SIG-M5 treated with dmso at 0.1 percent for 504 hours (cell line): Measurements from ENCODE around the gene TSFM.
A peak's percentile ranks its signal among the peaks of the same experiment; 100 is the strongest.
"Not testable (repeated sequence)": the region's sequence is repeated elsewhere in the genome, so short reads cannot be mapped to it uniquely, and the experiment has no call there.

Experiments used
- DNase-seq: peaks from one replicate; lab custom pipeline; 2025; ENCODE audit not compliant: unreplicated experiment; lab: John Stamatoyannopoulos, UW

Gene TSFM

GRCh38 chr12:57813971-57814772 is 31.6 kb downstream of the TSFM start:
- DNase-seq = no peak

GRCh38 chr12:57815177-57816000 is 32.8 kb downstream of the TSFM start:
- no peak for DNase-seq

GRCh38 chr12:57816001-57816854 is 33.6 kb downstream of the TSFM start:
- no peak for DNase-seq

DNA sequence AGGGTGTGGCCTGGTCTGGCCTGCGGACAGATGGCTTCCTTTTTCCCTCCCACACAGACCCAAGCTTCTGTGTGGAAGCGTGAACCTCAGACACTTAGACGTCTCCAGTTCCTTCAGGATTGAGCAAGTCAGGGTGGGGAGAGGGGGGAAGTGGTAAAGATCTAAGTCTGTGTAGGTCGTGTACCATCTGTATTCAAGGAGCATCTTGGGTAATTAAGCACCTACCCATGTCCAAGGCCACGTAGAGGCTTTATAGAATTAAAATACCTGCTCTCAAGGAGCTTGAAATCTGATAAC is 34.2 kb downstream of the TSFM start:
- peak; percentile 88 for DNase-seq

DNA sequence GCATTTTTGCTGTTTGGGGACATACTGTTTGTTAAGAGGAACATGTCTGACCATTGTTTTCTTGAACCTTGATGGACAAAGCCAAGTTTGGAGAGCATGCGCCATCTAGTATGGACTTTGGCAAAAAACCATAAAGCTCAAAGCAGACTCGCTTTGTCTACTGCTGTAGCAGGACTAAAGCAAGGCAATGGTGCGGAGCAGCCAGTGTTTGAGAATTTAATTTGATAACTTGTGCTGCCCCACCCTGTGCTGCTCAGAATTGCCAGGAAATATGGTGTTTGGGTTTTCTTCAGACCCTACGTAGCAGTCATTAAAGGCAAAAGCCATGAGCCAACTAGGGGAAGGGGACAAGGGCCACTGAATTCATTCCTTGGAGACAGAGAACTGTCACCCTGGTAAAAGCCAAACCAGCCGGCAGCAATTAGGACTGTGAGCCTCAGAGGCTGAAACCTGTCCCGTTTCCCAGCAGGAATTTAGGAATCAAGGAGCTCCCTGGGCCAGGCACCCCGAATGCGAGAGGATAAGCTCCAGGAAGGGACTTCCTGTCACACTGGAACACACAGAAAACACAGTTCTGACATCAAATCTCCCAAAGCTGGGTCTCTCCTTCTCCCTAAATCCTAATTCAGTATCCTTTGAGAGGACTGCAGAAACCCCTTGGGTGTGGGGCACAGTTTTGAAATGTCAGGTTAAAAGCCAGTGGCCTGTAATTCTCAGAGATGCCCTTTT is 34.8 kb downstream of the TSFM start:
- no peak for DNase-seq

- DNase-seq = not testable (repeated sequence)
Measured at GRCh38 chr12:57817990-57818331, 35.4 kb downstream of the TSFM start.

DNA sequence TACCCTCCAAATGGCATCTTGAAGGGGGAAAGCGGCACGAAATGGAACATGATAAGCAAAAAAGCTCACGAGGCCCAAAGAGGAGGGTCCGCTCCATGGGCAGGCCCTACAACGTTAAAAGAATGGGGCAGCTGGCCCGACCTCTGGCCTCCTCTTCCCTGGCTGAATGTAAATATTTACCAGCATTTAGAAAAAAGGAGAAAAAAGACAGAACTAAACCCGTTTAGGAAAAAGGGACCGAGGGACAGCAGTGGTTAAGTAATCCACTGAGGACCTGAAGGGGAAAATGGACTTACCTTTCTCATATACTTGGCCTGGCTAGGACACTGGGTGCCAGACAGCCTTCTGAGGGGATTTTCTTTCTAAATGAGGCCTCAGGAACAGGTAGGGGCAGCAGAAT is 37.5 kb downstream of the TSFM start:
- DNase-seq = not testable (repeated sequence)

DNA sequence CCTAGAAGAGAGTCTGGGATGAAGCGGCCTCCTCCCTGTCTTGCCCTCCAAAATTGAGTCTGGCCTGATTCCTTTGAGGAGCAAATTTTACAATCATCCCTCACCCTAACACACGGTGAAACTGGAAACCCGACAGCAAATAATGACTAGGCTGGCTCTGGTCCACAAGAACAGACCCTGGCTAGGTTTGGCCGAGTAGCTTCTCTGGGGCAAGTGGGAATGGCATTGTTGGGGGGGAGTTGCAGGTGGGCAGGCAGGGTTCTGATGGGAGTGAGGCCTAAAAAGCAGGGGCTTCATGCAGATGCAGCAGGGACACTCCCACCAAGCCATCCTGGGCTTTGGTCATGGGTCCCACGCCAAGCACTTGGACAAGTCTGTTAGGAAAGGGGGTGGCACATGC is 38.4 kb downstream of the TSFM start:
- not testable (repeated sequence) for DNase-seq

DNA sequence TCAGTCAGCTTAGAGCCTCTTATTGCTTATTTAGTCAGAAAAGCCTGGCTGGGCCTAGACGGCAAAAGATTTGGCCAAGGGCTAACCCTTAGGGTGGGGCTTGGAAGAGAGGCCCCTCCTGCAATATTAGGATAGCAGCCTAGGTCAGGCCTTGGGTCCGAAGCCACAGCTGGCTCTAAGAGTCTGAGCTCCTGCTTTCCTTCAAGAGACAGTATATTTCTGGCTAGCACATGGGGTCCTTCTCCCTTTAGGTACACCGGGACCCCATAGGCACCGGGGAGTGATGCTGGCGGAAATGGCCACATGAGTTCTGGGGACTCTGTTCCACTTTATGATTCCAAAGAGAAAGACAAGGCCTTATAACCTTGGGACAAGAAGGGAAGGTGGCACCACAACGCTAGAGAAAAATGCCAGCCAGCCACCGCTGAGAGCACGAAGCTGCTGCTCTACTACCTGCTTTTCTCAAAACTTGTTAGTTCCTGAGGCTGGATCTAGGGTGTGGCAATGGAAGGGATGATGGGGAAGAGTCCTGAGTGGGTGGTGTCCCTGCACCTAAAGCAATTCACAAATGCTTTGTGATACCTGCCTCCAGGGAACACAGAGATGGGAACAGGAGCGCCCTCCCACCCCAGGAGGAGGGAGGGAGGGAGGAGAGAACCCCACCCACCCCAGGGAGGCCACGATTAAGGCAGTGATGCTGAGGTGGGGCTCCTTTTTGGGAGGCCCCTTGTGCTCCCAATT is 39.1 kb downstream of the TSFM start:
- DNase-seq = no peak

- no peak for DNase-seq
Measured at GRCh38 chr12:57822392-57823130, 40.0 kb downstream of the TSFM start.

DNA sequence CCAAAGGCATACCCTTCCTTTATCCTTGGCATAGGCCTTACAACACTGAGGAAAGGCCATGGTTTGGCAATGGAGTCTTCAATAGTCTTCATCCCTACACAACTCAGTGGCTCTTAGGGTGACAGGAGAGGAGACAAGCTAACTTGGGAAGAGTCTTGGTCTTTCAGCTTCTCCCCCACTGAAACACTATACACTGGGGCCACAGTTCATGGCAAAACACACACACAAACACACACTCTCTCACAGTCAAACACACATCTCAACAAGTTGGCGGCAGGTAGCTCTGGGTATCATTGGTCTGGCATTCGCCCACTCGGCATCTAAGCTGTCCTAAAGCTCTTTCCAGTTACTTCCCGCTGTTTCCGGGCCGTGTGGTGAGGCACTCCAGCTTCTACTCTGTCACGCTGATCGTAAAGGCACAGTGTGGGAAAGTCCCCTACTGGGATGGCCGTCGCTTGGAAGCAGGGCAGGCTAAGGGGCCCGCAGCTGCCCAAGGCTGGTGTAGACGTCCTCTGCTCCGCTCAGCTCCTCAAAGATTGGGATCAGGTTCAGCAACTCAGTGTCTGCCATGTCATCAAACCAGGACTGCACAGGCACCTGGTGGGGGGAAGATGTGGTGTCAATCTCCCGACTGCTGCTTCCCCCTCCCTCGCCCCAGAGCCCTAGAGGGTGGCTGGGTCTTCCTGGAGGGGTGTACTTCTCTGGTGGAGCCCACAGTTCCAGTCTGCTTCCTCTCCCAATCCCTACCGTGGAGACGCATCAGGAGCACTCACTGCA is 40.7 kb downstream of the TSFM start:
- no peak for DNase-seq

DNA sequence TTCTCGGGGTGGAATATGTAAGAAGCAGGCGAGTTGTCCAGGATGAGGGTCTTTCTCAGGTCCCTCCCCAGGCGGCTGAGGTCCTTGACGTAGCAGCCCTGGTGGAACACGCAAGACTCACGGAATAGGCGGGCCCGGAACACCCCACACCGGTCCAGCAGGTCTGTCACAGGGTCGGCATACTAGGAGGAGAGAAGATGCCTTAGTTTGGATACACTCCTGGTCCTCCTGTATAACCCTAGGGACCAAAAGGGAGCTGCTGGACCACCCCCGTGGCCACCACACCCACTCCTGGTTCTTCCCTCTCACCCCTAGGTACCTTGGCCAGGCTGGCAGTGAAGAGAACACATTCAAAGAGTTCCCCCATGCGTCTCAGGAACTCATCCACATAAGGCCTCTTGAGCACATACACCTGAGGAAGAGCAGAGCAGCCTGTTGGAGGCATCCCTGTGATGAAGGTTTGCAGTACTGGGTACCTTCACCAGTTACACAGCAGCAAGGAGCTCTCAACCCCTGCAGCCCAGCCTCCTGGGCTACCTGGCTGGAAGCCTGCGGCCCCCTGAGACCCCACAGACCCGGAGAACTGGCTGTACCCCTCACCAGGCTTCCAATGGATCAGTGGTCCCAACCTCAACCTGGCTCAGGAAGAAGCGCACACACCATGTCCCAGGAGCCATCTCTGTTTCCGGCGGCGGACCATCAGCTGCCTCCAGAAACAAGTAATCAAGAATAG is 41.5 kb downstream of the TSFM start:
- no peak for DNase-seq

GRCh38 chr12:57825451-57825850 is 42.9 kb downstream of the TSFM start:
- DNase-seq = no peak

GRCh38 chr12:57826400-57826799 is 43.8 kb downstream of the TSFM start:
- no peak for DNase-seq

DNA sequence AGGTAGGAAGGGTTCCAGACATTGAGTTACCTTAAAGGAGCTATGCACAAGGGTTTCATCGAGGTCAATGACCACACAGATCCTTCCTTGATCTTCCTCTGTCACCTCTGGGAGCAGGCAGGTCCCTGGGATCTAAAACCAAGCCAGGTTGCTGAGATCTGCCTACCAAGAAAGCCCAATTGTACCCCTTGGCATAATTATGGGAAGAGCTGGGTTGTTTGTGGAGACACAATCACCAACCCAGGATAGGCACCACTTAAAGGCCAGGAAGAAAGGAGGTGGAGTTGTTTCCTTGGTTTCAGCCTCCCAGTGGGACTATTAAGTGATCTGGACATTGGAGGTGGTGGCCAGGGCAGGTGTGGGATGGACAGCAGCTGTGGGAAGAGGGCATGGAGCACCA is 44.4 kb downstream of the TSFM start:
- no peak for DNase-seq

DNA sequence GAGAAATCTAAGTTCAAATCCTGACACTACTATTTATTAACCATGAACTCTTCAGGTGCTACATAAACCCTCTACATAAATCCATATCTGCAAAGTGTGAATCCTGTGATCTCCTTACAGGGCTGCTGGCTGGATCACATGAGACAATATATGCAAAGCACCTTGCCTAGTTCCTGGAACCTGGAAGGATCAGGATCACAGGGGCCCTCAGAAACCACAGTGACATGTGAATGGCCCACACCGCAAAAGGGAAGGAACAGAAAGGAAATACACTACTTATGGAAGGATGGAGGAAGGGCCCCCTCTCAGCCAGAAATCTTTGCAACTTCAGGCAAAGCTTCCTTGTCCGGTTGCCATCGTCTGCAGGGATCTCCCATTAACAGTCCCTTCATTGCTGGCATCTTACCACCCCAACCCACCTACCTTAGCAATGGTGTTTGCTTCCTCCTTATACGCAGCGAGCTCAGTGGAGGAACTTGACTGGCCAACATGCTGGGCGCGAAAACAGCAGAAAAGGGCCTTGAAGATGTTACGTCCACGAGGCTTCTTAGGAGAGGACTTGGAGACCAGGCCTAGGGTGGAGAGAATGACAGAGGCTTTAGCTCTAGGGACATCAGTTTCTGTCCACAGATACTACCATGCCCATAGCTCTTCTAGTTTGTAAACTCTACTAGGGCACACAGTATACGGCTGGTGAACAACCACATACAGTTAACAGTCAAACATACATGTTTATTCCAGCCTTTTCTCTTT is 46.6 kb downstream of the TSFM start:
- DNase-seq = no peak

DNA sequence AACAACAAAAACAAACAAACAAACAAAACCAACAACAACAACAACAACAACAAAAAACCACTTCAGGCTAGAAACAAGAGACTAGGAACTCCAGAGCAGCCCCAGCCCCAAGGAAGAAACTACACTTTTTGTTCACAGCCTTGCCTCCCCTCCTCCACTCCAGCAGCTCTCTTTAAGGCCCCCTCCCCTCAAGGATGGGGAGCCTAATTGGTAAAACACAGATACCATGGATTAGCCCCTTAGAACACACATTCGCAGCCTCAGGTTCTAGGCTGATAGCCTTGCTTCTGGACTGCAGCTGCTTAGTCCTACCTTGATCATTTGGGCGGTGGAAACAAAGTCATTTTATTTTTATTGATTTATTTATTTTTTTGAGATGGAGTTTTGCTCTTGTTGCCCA is 47.8 kb downstream of the TSFM start:
- no peak for DNase-seq

- no peak for DNase-seq
Measured at GRCh38 chr12:57832966-57833365, 50.4 kb downstream of the TSFM start.
